Mucosa of descending colon (tissue), 3 donors: ENCODE data around the gene INTU. TPM values are rescaled to one million over a fixed set of nuclear protein-coding genes. Genes with fewer than 3 reads are reported as not detected.

Experiments
- ATAC-seq: fragments of 200-7000 bp; cut with Tn5 transposase; one replicate; pipeline ENCODE4 v1.9.1; 2020; ENCODE audit warnings: mild to moderate bottlenecking, moderate library complexity
- DNase-seq, 3 donors: peaks; one replicate each; pipeline ENCODE4 v3.0.0-alpha.2; 2020
- H3K36me3 ChIP-seq: fragments of 200-600 bp; one replicate; pipeline ENCODE4 v1.8.0; 2021; ENCODE audit warnings: low read depth, mild to moderate bottlenecking
- H3K4me1 ChIP-seq: fragments of 200-600 bp; one replicate; pipeline ENCODE4 v1.8.0; 2021; ENCODE audit warnings: low read depth, mild to moderate bottlenecking
- H3K4me3 ChIP-seq: fragments of 200-600 bp; one replicate; pipeline ENCODE4 v1.8.0; 2021; ENCODE audit warnings: mild to moderate bottlenecking
- H3K9me3 ChIP-seq: fragments of 200-600 bp; one replicate; pipeline ENCODE4 v1.8.0; 2021; ENCODE audit warnings: mild to moderate bottlenecking
- intact Hi-C, 2 donors: fragments of 100-400 bp; cut with DNase I in 1 of 2; cut with micrococcal nuclease in 1 of 2; formaldehyde crosslinking; loops; one replicate each; pipeline versions ENCODE4 v1.11.0 to v1.11.1; 2022; cut with DNase I, micrococcal nuclease
- total RNA-seq, 3 donors: library from RNA; stranded (reverse); fragmentation: NEBNext Ultra II Directional in 2 of 3; extraction: Animal tissue kit (Norgen Biotek cat#: 25700) in 2 of 3; gene quantifications; one replicate each; pipeline versions ENCODE4 v1.2.1 to v1.2.4, GENCODE V29; 2021 to 2023
- TF ChIP-seq, protein P1 (sequence below): fragments of 200-600 bp; IDR thresholded peaks from one replicate; pipeline ENCODE4 v1.8.0; 2022; ENCODE audit warnings: antibody characterized with exemption, mild to moderate bottlenecking
- donor health status: DM: no; HTN: no; CAD: no; lungs with moderate emphysema.
- donor health status: DM: no; HTN: no; CAD: no.
- donor health status: DM: no; HTN: yes; CAD: no.

Gene INTU
- total RNA-seq, 3 donors from 2014 or later = 4.2 to 8.2 (median 5.8) TPM

DNA sequence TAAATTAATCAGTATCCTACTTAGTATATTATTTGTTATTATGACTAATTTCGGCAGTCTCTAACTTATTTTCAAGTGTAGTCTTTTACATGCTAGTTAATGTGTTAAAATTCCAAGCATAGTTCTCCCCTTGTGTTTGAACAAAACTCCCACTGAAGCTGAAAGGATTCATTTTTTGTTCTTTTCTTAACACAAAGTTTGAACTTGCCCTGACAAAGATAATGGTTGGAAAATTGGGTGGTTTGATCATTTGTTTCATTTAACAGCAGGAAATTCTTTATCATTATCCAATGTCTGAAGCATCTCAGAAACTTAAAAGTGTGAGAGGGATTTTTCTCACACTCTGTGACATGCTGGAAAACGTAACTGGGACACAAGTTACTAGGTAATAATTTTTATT, 36.0 kb downstream of the INTU start:
- no peaks in the 10 kb centered on the region for H3K36me3 ChIP-seq
- H3K9me3 ChIP-seq = no peaks in the 10 kb centered on the region
- TF ChIP-seq, protein P1, sequence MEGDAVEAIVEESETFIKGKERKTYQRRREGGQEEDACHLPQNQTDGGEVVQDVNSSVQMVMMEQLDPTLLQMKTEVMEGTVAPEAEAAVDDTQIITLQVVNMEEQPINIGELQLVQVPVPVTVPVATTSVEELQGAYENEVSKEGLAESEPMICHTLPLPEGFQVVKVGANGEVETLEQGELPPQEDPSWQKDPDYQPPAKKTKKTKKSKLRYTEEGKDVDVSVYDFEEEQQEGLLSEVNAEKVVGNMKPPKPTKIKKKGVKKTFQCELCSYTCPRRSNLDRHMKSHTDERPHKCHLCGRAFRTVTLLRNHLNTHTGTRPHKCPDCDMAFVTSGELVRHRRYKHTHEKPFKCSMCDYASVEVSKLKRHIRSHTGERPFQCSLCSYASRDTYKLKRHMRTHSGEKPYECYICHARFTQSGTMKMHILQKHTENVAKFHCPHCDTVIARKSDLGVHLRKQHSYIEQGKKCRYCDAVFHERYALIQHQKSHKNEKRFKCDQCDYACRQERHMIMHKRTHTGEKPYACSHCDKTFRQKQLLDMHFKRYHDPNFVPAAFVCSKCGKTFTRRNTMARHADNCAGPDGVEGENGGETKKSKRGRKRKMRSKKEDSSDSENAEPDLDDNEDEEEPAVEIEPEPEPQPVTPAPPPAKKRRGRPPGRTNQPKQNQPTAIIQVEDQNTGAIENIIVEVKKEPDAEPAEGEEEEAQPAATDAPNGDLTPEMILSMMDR = no peak
- H3K4me1 ChIP-seq = no peaks in the 10 kb centered on the region
- no peak for DNase-seq
- intact Hi-C loops = no loop called here
- H3K4me3 ChIP-seq = no peak overlapping the region
- ATAC-seq = no peak

DNA sequence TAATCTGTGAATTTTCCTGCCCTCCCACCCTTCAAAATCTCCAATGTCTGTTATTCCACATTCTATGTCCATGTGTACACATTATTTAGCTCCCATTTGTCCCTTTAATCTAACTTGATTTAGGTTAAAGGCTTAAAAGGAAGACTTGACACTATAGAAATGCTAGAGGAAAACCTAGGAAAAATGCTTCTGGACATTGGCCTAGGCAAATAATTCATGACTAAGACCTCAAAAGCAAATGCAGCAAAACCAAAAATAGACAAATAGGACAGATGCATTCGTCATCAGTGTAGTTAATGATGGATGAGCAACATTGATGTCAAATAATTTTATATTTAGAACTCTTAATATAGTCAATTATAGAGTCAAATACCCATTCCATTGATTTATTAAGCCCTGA, 36.9 kb downstream of the INTU start:
- no peak for ATAC-seq
- H3K4me3 ChIP-seq = no peak overlapping the region
- DNase-seq = no peak
- H3K9me3 ChIP-seq = no peaks in the 10 kb centered on the region
- intact Hi-C loops = no loop called here
- H3K36me3 ChIP-seq = no peaks in the 10 kb centered on the region
- TF ChIP-seq, protein P1 = no peak
- H3K4me1 ChIP-seq = no peaks in the 10 kb centered on the region

DNA sequence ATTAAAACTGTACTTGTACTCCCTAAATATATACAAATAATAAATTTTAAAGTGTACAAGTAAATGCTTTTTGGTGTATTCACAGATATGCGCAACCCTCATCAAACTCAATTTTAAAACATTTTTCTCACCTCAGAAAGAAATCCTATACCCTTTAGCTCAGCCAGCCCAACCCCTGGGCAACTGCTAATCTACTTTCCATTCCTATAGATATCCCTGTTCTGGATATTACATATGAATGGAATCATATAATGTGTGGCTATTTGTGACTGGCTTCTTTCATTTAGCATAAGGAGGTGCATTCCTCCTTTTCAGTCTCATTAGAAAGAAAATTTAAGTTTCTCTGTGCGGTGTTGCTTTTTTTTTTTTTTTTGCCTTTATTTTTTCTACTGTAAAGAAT, 39.4 kb downstream of the INTU start:
- Histone ChIP-seq H3K4me3 (no peak overlapping the region), H3K4me1 (no peaks in the 10 kb centered on the region), H3K9me3 (no peaks in the 10 kb centered on the region), H3K36me3 (no peaks in the 10 kb centered on the region)
- DNase-seq (no peak), ATAC-seq (no peak)
- intact Hi-C loops = no loop called here
- TF ChIP-seq, protein P1 = no peak

DNA sequence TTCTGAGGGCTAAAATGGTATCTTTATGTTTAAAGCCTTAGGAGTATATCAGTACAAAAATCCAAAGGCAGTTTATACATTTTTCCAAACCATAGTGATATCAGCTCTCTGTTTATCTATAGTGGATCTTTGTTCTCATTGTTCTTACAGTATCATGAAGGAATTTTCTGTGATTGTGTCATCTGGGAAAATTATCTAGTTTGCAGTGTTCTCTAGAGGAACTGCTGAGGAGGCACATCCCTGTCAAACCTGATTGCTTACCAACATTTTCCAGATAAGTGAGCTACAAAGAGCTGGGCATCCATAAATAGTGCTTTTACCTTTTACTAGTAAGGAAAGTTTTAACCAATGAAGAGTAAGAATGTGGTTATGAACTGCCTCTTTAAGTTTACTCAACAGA, 52.5 kb downstream of the INTU start:
- Histone ChIP-seq H3K4me1 (no peaks in the 10 kb centered on the region), H3K36me3 (no peaks in the 10 kb centered on the region), H3K4me3 (no peak overlapping the region), H3K9me3 (no peaks in the 10 kb centered on the region)
- TF ChIP-seq, protein P1 = no peak
- ATAC-seq = no peak
- DNase-seq = no peak
- intact Hi-C loops = no loop called here

DNA sequence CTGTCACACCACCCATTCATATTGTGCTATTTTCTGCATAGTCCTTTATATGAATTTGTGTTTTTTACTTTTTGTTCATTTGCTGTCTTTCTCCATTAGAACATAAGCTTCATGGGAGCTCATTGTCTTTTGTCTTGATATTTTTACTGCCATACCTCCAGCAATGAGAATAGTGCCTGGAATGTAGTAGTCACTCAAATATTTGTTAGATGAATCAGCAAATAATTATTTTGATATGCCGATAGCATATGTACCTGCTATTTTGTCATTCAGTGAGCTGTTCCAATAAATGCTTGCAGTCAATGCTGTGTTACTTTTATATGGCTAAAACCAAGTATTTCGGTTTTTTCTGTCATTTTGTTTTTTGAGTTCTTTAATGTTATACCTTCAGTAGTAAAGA, 53.9 kb downstream of the INTU start:
- no peak for DNase-seq
- intact Hi-C loops = no loop called here
- no peak for ATAC-seq
- TF ChIP-seq, protein P1 = no peak
- H3K4me1 ChIP-seq = no peaks in the 10 kb centered on the region
- H3K9me3 ChIP-seq = no peaks in the 10 kb centered on the region
- no peaks in the 10 kb centered on the region for H3K36me3 ChIP-seq
- no peak overlapping the region for H3K4me3 ChIP-seq

DNA sequence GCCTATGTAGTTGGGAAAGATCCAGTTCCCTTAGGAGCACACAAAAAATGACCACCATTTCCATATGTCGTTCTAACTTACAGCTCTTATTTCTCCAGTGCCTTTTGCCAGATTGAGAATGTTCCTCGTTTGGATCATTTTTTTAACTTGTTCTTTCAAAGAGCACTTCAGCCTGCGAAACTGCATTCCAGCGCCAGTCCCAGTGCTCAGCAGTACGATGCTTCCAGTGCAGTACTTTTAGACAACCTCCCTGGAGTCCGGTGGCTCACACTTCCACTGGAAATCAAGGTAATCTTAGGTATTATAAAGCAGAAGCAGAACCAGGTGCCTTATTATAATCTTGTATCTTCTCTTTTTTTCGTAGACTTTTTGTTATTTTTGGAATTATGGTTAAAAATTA, 54.8 kb downstream of the INTU start:
- Histone ChIP-seq H3K36me3 (no peaks in the 10 kb centered on the region), H3K4me3 (no peak overlapping the region), H3K9me3 (no peaks in the 10 kb centered on the region), H3K4me1 (no peaks in the 10 kb centered on the region)
- DNase-seq (no peak), ATAC-seq (no peak)
- intact Hi-C loops = no loop called here
- TF ChIP-seq, protein P1 = no peak
